SK-N-SH (cell line): ENCODE measurements around the gene SEC14L2. TPM values are rescaled to one million over a fixed set of nuclear protein-coding genes. Genes with fewer than 3 reads are reported as not detected.

ENCODE experiments used
- CTCF ChIA-PET: fragments of 300-600, 350-600 bp; formaldehyde crosslinking; extraction: SDS; loops from one replicate; lab custom pipeline; 2021; lab: Yijun Ruan, JAX
- POLR2A ChIA-PET: fragments of 350-600 bp; sonication (Branson Sonifier 250); formaldehyde crosslinking; extraction: SDS; loops from one replicate; lab custom pipeline; 2020; ENCODE audit warnings: antibody characterized with exemption, inconsistent platforms; lab: Yijun Ruan, JAX
- DNase-seq: peaks from one replicate; pipeline ENCODE4 v3.0.0; 2012
- H2AFZ ChIP-seq: fragments of 200-600 bp; sonication (generic); 2 replicates; pipeline ENCODE4 v1.8.1; 2016; ENCODE audit warnings: antibody characterized with exemption, mild to moderate bottlenecking, low read depth
- H3F3A ChIP-seq: fragments of 200-600 bp; sonication (generic); replicated peaks from 2 replicates; pipeline ENCODE3; 2016; ENCODE audit warnings: antibody characterized with exemption, mild to moderate bottlenecking; ENCODE audit not compliant: insufficient read depth
- H3K27ac ChIP-seq, 2 experiments: fragments of 200-500 bp in 1 of 2; fragments of 200-600 bp in 1 of 2; sonication (Bioruptor generic) in 1 of 2; sonication (generic), shearing (Covaris generic) in 1 of 2; 2 replicates each; pipeline versions ENCODE4 v1.5.1 to v1.6.1; 2014 to 2016; ENCODE audit warnings: low read depth in 2 of 2, inconsistent platforms in 1 of 2, low read length in 1 of 2, mild to moderate bottlenecking in 1 of 2, mixed read lengths in 1 of 2
- H3K27me3 ChIP-seq: fragments of 200-600 bp; sonication (generic), shearing (Covaris generic); 2 replicates; pipeline ENCODE4 v1.6.1; 2016; ENCODE audit warnings: mixed run types; ENCODE audit not compliant: insufficient read depth
- H3K36me3 ChIP-seq, 2 experiments: fragments of 200-500 bp in 1 of 2; fragments of 200-600 bp in 1 of 2; sonication (Bioruptor generic) in 1 of 2; sonication (generic) in 1 of 2; replicated peaks in 1 of 2; 2 replicates each; pipeline versions ENCODE3 to v1.5.1; 2014 to 2016; ENCODE audit warnings: low read length in 1 of 2, mild to moderate bottlenecking in 1 of 2; ENCODE audit not compliant: insufficient read depth in 2 of 2, control insufficient read depth in 1 of 2
- H3K4me1 ChIP-seq, 2 experiments: fragments of 200-500 bp in 1 of 2; fragments of 200-600 bp in 1 of 2; sonication (Bioruptor generic) in 1 of 2; sonication (generic), shearing (Covaris generic) in 1 of 2; 2 replicates each; pipeline versions ENCODE4 v1.5.1 to v1.6.1; 2014 to 2016; ENCODE audit warnings: low read depth in 1 of 2, low read length in 1 of 2, mixed run types in 1 of 2; ENCODE audit not compliant: insufficient read depth in 2 of 2, control insufficient read depth in 1 of 2
- H3K4me2 ChIP-seq: fragments of 200-600 bp; sonication (generic), shearing (Covaris generic); 2 replicates; pipeline ENCODE4 v1.6.1; 2017; ENCODE audit warnings: mixed run types
- H3K4me3 ChIP-seq, 2 experiments: fragments of 200-500 bp in 1 of 2; fragments of 200-600 bp in 1 of 2; sonication (Bioruptor generic) in 1 of 2; sonication (generic), shearing (Covaris generic) in 1 of 2; 2 replicates each; pipeline versions ENCODE4 v1.5.1 to v1.8.1; 2014 to 2016; ENCODE audit warnings: low read depth in 2 of 2, inconsistent platforms in 1 of 2, low read length in 1 of 2, mild to moderate bottlenecking in 1 of 2, mixed read lengths in 1 of 2, moderate library complexity in 1 of 2
- H3K79me2 ChIP-seq: fragments of 200-600 bp; sonication (generic); 2 replicates; pipeline ENCODE4 v1.8.1; 2017; ENCODE audit warnings: mild to moderate bottlenecking; ENCODE audit not compliant: insufficient read depth
- H3K9ac ChIP-seq: fragments of 200-600 bp; sonication (generic); 2 replicates; pipeline ENCODE4 v1.6.1; 2017; ENCODE audit warnings: mixed run types
- H3K9me2 ChIP-seq: fragments of 200-600 bp; sonication (generic); 2 replicates; pipeline ENCODE4 v1.6.1; 2017; ENCODE audit warnings: mixed run types
- H3K9me3 ChIP-seq: fragments of 200-600 bp; sonication (generic); 2 replicates; pipeline ENCODE4 v1.6.1; 2017; ENCODE audit warnings: mixed run types, mild to moderate bottlenecking, moderate library complexity
- H4K20me1 ChIP-seq: fragments of 200-600 bp; sonication (generic); 2 replicates; pipeline ENCODE4 v1.6.1; 2017; ENCODE audit warnings: mild to moderate bottlenecking, mixed run types; ENCODE audit not compliant: insufficient read depth
- EZH2phosphoT487 ChIP-seq: fragments of 200-600 bp; sonication (generic); IDR thresholded peaks from 2 replicates; pipeline ENCODE4 v1.6.1; 2017; ENCODE audit warnings: low read depth, mixed run types, mild to moderate bottlenecking, antibody characterized with exemption, moderate library complexity, borderline replicate concordance
- FOSL2 ChIP-seq: IDR thresholded peaks from 2 replicates; pipeline ENCODE4 v1.4.0; 2012; ENCODE audit warnings: low read depth, mild to moderate bottlenecking, moderate library complexity, borderline replicate concordance
- FOXJ3 ChIP-seq: sonication (generic); formaldehyde crosslinking; IDR thresholded peaks from 2 replicates; pipeline ENCODE4 v1.5.1; 2020; ENCODE audit warnings: mild to moderate bottlenecking, missing genetic modification reagents
- FOXM1 ChIP-seq: IDR thresholded peaks from 2 replicates; pipeline ENCODE4 v1.4.0; 2012; ENCODE audit warnings: low read depth, mild to moderate bottlenecking
- GATA2 ChIP-seq: sonication (generic); formaldehyde crosslinking; IDR thresholded peaks from 2 replicates; pipeline ENCODE4 v1.5.0; 2020; ENCODE audit warnings: mild to moderate bottlenecking, missing genetic modification reagents
- JUND ChIP-seq: IDR thresholded peaks from 2 replicates; pipeline ENCODE4 v1.4.0; 2012
- MEF2A ChIP-seq: IDR thresholded peaks from 2 replicates; pipeline ENCODE4 v1.4.0; 2012; ENCODE audit warnings: low read depth, borderline replicate concordance
- MXI1 ChIP-seq: IDR thresholded peaks from 2 replicates; pipeline ENCODE4 v1.6.1; 2012; ENCODE audit warnings: mild to moderate bottlenecking, low read depth, low read length, improper control_type of control experiment
- NRF1 ChIP-seq: IDR thresholded peaks from 2 replicates; pipeline ENCODE4 v1.6.1; 2012; ENCODE audit warnings: low read depth, mild to moderate bottlenecking, low read length
- POLR2AphosphoS5 ChIP-seq: IDR thresholded peaks from 2 replicates; pipeline ENCODE4 v1.6.1; 2012; ENCODE audit warnings: low read depth, low read length
- RFX5 ChIP-seq: IDR thresholded peaks from 2 replicates; pipeline ENCODE4 v1.6.1; 2012; ENCODE audit warnings: mild to moderate bottlenecking, improper control_type of control experiment, low read length
- SIN3A ChIP-seq: IDR thresholded peaks from 2 replicates; pipeline ENCODE4 v1.6.1; 2012; ENCODE audit warnings: low read depth, mild to moderate bottlenecking, low read length, moderate library complexity, borderline replicate concordance
- SMC3 ChIP-seq: IDR thresholded peaks from 2 replicates; pipeline ENCODE4 v1.6.1; 2012; ENCODE audit warnings: low read depth, low read length, improper control_type of control experiment
- TCF12 ChIP-seq: IDR thresholded peaks from 2 replicates; pipeline ENCODE4 v1.4.0; 2012
- WGBS: methylation state at CpG from one replicate; pipeline ENCODE4 v1.1.6; 2017; ENCODE audit warnings: low lambda C conversion rate; 5-methylcytosine and 5-hydroxymethylcytosine counted together
- polyA plus RNA-seq, 3 experiments: library from polyadenylated mRNA; depleted of rRNA; stranded (reverse); fragments of >200 nt; gene quantifications; 2 replicates each; pipeline ENCODE4 v1.2.3, GENCODE V29; 2012
- TF ChIP-seq, protein P1 (sequence below): IDR thresholded peaks from 2 replicates; pipeline ENCODE4 v1.6.1; 2012; ENCODE audit warnings: mild to moderate bottlenecking, low read depth, low read length, moderate library complexity
- TF ChIP-seq, protein P2 (sequence below): IDR thresholded peaks from 2 replicates; pipeline ENCODE4 v1.4.0; 2012; ENCODE audit warnings: low read depth, borderline replicate concordance
- TF ChIP-seq, protein P3 (sequence below): IDR thresholded peaks from 2 replicates; pipeline ENCODE4; 2012
- TF ChIP-seq, protein P4 (sequence below): fragments of 200-600 bp; sonication (generic); IDR thresholded peaks from 2 replicates; pipeline ENCODE4 v1.6.1; 2017; ENCODE audit warnings: antibody characterized with exemption, mild to moderate bottlenecking, moderate library complexity
- TF ChIP-seq, protein P5 (sequence below): fragments of 150-350 bp; IDR thresholded peaks from 2 replicates; pipeline ENCODE4 v1.6.1; 2017; ENCODE audit warnings: antibody characterized with exemption, low read length, low read depth, borderline replicate concordance

Gene SEC14L2
- polyA plus RNA-seq, 1 of the 3 experiments (the other 2 are of a cell fraction), result 14.0 TPM

DNA sequence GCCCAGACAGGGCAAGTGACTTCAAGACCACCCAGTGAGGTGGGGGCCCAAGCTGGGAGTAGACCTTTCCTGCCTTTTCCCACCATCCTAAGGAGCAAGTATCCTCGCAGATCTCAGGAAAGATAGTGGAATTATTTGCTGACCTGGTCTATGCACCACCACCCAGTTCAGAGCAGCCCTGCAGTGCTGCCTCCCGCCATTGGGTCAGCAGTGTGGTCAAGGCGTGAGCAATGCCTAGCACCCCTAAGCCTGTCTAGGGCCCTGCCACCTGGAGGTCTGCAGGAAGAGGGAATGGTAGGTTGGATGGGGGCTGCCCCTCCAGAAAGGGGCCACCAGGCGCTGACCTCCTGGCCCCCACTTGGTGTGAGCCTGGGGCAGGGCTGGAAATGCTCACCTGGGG is 35.3 kb downstream of the SEC14L2 start (continued):
- TF ChIP-seq NRF1 (no peak), EZH2phosphoT487 (no peak)
- TF ChIP-seq, all 33 proteins: peak for 0

DNA sequence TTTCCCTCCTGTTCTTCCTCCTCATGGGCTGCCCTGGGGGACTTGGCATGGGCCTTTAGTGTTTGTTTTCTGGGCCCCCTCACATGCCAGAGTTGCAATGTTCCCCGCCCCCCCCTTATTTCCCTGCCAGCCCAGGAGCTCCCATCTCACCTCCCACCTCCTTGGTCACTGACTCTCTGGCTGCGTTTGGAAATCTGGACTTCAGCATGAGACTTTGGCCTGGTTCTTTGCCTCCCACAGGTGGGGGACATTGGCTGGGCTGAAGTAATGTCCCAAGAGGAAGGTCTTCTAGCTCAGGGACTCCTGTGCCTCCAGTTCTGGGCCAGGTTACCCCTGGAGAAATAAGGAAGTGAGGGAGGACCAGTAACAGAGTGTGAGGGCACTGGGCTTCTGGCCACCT is 35.7 kb downstream of the SEC14L2 start:
- no peaks in the 10 kb centered on the region for H3K36me3 ChIP-seq
- H3K4me2 ChIP-seq, result no peak overlapping the region
- H4K20me1 ChIP-seq, result no peaks in the 10 kb centered on the region
- no peaks in the 10 kb centered on the region for H3K9me2 ChIP-seq
- ChIA-PET POLR2A (interaction anchor here (1.3 to 1.6 kb wide), 2 partner anchors 9 to 12 kb away, joined by 3 to 6 read pairs; no protein-coding TSS in a partner anchor), CTCF (interaction anchor here (0.9 to 2.9 kb wide), 6 partner anchors 9 to 145 kb away, joined by 3 to 14 read pairs (median 4); no protein-coding TSS in a partner anchor)
- H3K9ac ChIP-seq, result no peak overlapping the region
- no peaks in the 10 kb centered on the region for H3F3A ChIP-seq
- H3K9me3 ChIP-seq, result no peaks in the 10 kb centered on the region
- TF ChIP-seq, protein P1, sequence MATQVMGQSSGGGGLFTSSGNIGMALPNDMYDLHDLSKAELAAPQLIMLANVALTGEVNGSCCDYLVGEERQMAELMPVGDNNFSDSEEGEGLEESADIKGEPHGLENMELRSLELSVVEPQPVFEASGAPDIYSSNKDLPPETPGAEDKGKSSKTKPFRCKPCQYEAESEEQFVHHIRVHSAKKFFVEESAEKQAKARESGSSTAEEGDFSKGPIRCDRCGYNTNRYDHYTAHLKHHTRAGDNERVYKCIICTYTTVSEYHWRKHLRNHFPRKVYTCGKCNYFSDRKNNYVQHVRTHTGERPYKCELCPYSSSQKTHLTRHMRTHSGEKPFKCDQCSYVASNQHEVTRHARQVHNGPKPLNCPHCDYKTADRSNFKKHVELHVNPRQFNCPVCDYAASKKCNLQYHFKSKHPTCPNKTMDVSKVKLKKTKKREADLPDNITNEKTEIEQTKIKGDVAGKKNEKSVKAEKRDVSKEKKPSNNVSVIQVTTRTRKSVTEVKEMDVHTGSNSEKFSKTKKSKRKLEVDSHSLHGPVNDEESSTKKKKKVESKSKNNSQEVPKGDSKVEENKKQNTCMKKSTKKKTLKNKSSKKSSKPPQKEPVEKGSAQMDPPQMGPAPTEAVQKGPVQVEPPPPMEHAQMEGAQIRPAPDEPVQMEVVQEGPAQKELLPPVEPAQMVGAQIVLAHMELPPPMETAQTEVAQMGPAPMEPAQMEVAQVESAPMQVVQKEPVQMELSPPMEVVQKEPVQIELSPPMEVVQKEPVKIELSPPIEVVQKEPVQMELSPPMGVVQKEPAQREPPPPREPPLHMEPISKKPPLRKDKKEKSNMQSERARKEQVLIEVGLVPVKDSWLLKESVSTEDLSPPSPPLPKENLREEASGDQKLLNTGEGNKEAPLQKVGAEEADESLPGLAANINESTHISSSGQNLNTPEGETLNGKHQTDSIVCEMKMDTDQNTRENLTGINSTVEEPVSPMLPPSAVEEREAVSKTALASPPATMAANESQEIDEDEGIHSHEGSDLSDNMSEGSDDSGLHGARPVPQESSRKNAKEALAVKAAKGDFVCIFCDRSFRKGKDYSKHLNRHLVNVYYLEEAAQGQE, result no peak
- no peak for TF ChIP-seq FOSL2
- TF ChIP-seq, protein P2, sequence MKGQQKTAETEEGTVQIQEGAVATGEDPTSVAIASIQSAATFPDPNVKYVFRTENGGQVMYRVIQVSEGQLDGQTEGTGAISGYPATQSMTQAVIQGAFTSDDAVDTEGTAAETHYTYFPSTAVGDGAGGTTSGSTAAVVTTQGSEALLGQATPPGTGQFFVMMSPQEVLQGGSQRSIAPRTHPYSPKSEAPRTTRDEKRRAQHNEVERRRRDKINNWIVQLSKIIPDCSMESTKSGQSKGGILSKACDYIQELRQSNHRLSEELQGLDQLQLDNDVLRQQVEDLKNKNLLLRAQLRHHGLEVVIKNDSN, result no peak
- no peak for TF ChIP-seq MXI1
- no peak for TF ChIP-seq NRF1
- no peak for TF ChIP-seq FOXJ3 (CRISPR knock-in tag)
- TF ChIP-seq RFX5, result no peak
- TF ChIP-seq SIN3A, result no peak
- TF ChIP-seq MEF2A, result no peak
- TF ChIP-seq EZH2phosphoT487, result no peak
- TF ChIP-seq SMC3, result no peak
- TF ChIP-seq, protein P3, sequence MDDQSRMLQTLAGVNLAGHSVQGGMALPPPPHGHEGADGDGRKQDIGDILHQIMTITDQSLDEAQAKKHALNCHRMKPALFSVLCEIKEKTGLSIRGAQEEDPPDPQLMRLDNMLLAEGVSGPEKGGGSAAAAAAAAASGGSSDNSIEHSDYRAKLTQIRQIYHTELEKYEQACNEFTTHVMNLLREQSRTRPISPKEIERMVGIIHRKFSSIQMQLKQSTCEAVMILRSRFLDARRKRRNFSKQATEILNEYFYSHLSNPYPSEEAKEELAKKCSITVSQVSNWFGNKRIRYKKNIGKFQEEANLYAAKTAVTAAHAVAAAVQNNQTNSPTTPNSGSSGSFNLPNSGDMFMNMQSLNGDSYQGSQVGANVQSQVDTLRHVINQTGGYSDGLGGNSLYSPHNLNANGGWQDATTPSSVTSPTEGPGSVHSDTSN, result no peak
- TF ChIP-seq TCF12, result no peak
- TF ChIP-seq, protein P4, sequence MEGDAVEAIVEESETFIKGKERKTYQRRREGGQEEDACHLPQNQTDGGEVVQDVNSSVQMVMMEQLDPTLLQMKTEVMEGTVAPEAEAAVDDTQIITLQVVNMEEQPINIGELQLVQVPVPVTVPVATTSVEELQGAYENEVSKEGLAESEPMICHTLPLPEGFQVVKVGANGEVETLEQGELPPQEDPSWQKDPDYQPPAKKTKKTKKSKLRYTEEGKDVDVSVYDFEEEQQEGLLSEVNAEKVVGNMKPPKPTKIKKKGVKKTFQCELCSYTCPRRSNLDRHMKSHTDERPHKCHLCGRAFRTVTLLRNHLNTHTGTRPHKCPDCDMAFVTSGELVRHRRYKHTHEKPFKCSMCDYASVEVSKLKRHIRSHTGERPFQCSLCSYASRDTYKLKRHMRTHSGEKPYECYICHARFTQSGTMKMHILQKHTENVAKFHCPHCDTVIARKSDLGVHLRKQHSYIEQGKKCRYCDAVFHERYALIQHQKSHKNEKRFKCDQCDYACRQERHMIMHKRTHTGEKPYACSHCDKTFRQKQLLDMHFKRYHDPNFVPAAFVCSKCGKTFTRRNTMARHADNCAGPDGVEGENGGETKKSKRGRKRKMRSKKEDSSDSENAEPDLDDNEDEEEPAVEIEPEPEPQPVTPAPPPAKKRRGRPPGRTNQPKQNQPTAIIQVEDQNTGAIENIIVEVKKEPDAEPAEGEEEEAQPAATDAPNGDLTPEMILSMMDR, result no peak
- TF ChIP-seq POLR2AphosphoS5, result no peak
- TF ChIP-seq, protein P5, sequence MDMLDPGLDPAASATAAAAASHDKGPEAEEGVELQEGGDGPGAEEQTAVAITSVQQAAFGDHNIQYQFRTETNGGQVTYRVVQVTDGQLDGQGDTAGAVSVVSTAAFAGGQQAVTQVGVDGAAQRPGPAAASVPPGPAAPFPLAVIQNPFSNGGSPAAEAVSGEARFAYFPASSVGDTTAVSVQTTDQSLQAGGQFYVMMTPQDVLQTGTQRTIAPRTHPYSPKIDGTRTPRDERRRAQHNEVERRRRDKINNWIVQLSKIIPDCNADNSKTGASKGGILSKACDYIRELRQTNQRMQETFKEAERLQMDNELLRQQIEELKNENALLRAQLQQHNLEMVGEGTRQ, result no peak
- TF ChIP-seq FOXM1, result no peak
- no peak for TF ChIP-seq JUND
- no peak for TF ChIP-seq GATA2 (CRISPR knock-in tag)
- H3K27me3 ChIP-seq, result no peaks in the 10 kb centered on the region
- H2AFZ ChIP-seq, result no peak overlapping the region
- no peak overlapping the region for H3K27ac ChIP-seq
- H3K4me1 ChIP-seq, result no peaks in the 10 kb centered on the region; a peak in 2 of 4 replicates
- H3K4me3 ChIP-seq, result no peak overlapping the region
- no peak for DNase-seq
- 21% methylated on average over 2 of the region's 2 CpGs for WGBS
- no peaks in the 10 kb centered on the region for H3K79me2 ChIP-seq
